SK-N-SH (cell line): ENCODE results near the gene SLC17A9. TPM values are rescaled to one million over a fixed set of nuclear protein-coding genes. Genes with fewer than 3 reads are reported as not detected.

Experiments used
- CTCF ChIA-PET: fragments of 300-600, 350-600 bp; formaldehyde crosslinking; extraction: SDS; loops from one replicate; lab custom pipeline; 2021; lab: Yijun Ruan, JAX
- POLR2A ChIA-PET: fragments of 350-600 bp; sonication (Branson Sonifier 250); formaldehyde crosslinking; extraction: SDS; loops from one replicate; lab custom pipeline; 2020; ENCODE audit warnings: antibody characterized with exemption, inconsistent platforms; lab: Yijun Ruan, JAX
- DNase-seq: peaks from one replicate; pipeline ENCODE4 v3.0.0; 2012
- H2AFZ ChIP-seq: fragments of 200-600 bp; sonication (generic); 2 replicates; pipeline ENCODE4 v1.8.1; 2016; ENCODE audit warnings: antibody characterized with exemption, mild to moderate bottlenecking, low read depth
- H3F3A ChIP-seq: fragments of 200-600 bp; sonication (generic); replicated peaks from 2 replicates; pipeline ENCODE3; 2016; ENCODE audit warnings: antibody characterized with exemption, mild to moderate bottlenecking; ENCODE audit not compliant: insufficient read depth
- H3K27ac ChIP-seq, 2 experiments: fragments of 200-500 bp in 1 of 2; fragments of 200-600 bp in 1 of 2; sonication (Bioruptor generic) in 1 of 2; sonication (generic), shearing (Covaris generic) in 1 of 2; 2 replicates each; pipeline versions ENCODE4 v1.5.1 to v1.6.1; 2014 to 2016; ENCODE audit warnings: low read depth in 2 of 2, inconsistent platforms in 1 of 2, low read length in 1 of 2, mild to moderate bottlenecking in 1 of 2, mixed read lengths in 1 of 2
- H3K27me3 ChIP-seq: fragments of 200-600 bp; sonication (generic), shearing (Covaris generic); 2 replicates; pipeline ENCODE4 v1.6.1; 2016; ENCODE audit warnings: mixed run types; ENCODE audit not compliant: insufficient read depth
- H3K36me3 ChIP-seq, 2 experiments: fragments of 200-500 bp in 1 of 2; fragments of 200-600 bp in 1 of 2; sonication (Bioruptor generic) in 1 of 2; sonication (generic) in 1 of 2; replicated peaks in 1 of 2; 2 replicates each; pipeline versions ENCODE3 to v1.5.1; 2014 to 2016; ENCODE audit warnings: low read length in 1 of 2, mild to moderate bottlenecking in 1 of 2; ENCODE audit not compliant: insufficient read depth in 2 of 2, control insufficient read depth in 1 of 2
- H3K4me1 ChIP-seq, 2 experiments: fragments of 200-500 bp in 1 of 2; fragments of 200-600 bp in 1 of 2; sonication (Bioruptor generic) in 1 of 2; sonication (generic), shearing (Covaris generic) in 1 of 2; 2 replicates each; pipeline versions ENCODE4 v1.5.1 to v1.6.1; 2014 to 2016; ENCODE audit warnings: low read depth in 1 of 2, low read length in 1 of 2, mixed run types in 1 of 2; ENCODE audit not compliant: insufficient read depth in 2 of 2, control insufficient read depth in 1 of 2
- H3K4me2 ChIP-seq: fragments of 200-600 bp; sonication (generic), shearing (Covaris generic); 2 replicates; pipeline ENCODE4 v1.6.1; 2017; ENCODE audit warnings: mixed run types
- H3K4me3 ChIP-seq, 2 experiments: fragments of 200-500 bp in 1 of 2; fragments of 200-600 bp in 1 of 2; sonication (Bioruptor generic) in 1 of 2; sonication (generic), shearing (Covaris generic) in 1 of 2; 2 replicates each; pipeline versions ENCODE4 v1.5.1 to v1.8.1; 2014 to 2016; ENCODE audit warnings: low read depth in 2 of 2, inconsistent platforms in 1 of 2, low read length in 1 of 2, mild to moderate bottlenecking in 1 of 2, mixed read lengths in 1 of 2, moderate library complexity in 1 of 2
- H3K79me2 ChIP-seq: fragments of 200-600 bp; sonication (generic); 2 replicates; pipeline ENCODE4 v1.8.1; 2017; ENCODE audit warnings: mild to moderate bottlenecking; ENCODE audit not compliant: insufficient read depth
- H3K9ac ChIP-seq: fragments of 200-600 bp; sonication (generic); 2 replicates; pipeline ENCODE4 v1.6.1; 2017; ENCODE audit warnings: mixed run types
- H3K9me2 ChIP-seq: fragments of 200-600 bp; sonication (generic); 2 replicates; pipeline ENCODE4 v1.6.1; 2017; ENCODE audit warnings: mixed run types
- H3K9me3 ChIP-seq: fragments of 200-600 bp; sonication (generic); 2 replicates; pipeline ENCODE4 v1.6.1; 2017; ENCODE audit warnings: mixed run types, mild to moderate bottlenecking, moderate library complexity
- H4K20me1 ChIP-seq: fragments of 200-600 bp; sonication (generic); 2 replicates; pipeline ENCODE4 v1.6.1; 2017; ENCODE audit warnings: mild to moderate bottlenecking, mixed run types; ENCODE audit not compliant: insufficient read depth
- ELF1 ChIP-seq: IDR thresholded peaks from 2 replicates; pipeline ENCODE4 v1.4.0; 2012
- EP300 ChIP-seq, 2 experiments: IDR thresholded peaks; 2 replicates each; pipeline versions ENCODE4 v1.4.0 to v1.6.1; 2012; ENCODE audit warnings: borderline replicate concordance in 1 of 2, low read depth in 1 of 2, low read length in 1 of 2
- EZH2phosphoT487 ChIP-seq: fragments of 200-600 bp; sonication (generic); IDR thresholded peaks from 2 replicates; pipeline ENCODE4 v1.6.1; 2017; ENCODE audit warnings: low read depth, mixed run types, mild to moderate bottlenecking, antibody characterized with exemption, moderate library complexity, borderline replicate concordance
- FOSL2 ChIP-seq: IDR thresholded peaks from 2 replicates; pipeline ENCODE4 v1.4.0; 2012; ENCODE audit warnings: low read depth, mild to moderate bottlenecking, moderate library complexity, borderline replicate concordance
- GATA2 ChIP-seq: sonication (generic); formaldehyde crosslinking; IDR thresholded peaks from 2 replicates; pipeline ENCODE4 v1.5.0; 2020; ENCODE audit warnings: mild to moderate bottlenecking, missing genetic modification reagents
- MEF2A ChIP-seq: IDR thresholded peaks from 2 replicates; pipeline ENCODE4 v1.4.0; 2012; ENCODE audit warnings: low read depth, borderline replicate concordance
- MXI1 ChIP-seq: IDR thresholded peaks from 2 replicates; pipeline ENCODE4 v1.6.1; 2012; ENCODE audit warnings: mild to moderate bottlenecking, low read depth, low read length, improper control_type of control experiment
- NFIC ChIP-seq: IDR thresholded peaks from 2 replicates; pipeline ENCODE4 v1.4.0; 2012; ENCODE audit warnings: borderline replicate concordance
- POLR2AphosphoS5 ChIP-seq: IDR thresholded peaks from 2 replicates; pipeline ENCODE4 v1.6.1; 2012; ENCODE audit warnings: low read depth, low read length
- RXRA ChIP-seq: IDR thresholded peaks from 2 replicates; pipeline ENCODE4 v1.4.0; 2012; ENCODE audit warnings: low read depth, mild to moderate bottlenecking, borderline replicate concordance
- SIN3A ChIP-seq: IDR thresholded peaks from 2 replicates; pipeline ENCODE4 v1.6.1; 2012; ENCODE audit warnings: low read depth, mild to moderate bottlenecking, low read length, moderate library complexity, borderline replicate concordance
- TAF1 ChIP-seq: IDR thresholded peaks from 2 replicates; pipeline ENCODE4 v1.6.1; 2012; ENCODE audit warnings: low read depth, mild to moderate bottlenecking, low read length, moderate library complexity, borderline replicate concordance
- TCF12 ChIP-seq: IDR thresholded peaks from 2 replicates; pipeline ENCODE4 v1.4.0; 2012
- TEAD4 ChIP-seq: IDR thresholded peaks from 2 replicates; pipeline ENCODE4 v1.4.0; 2012; ENCODE audit warnings: mild to moderate bottlenecking, borderline replicate concordance; ENCODE audit not compliant: insufficient read depth
- YY1 ChIP-seq: IDR thresholded peaks from 2 replicates; pipeline ENCODE4 v1.4.0; 2012; ENCODE audit warnings: low read depth, mild to moderate bottlenecking
- WGBS: methylation state at CpG from one replicate; pipeline ENCODE4 v1.1.6; 2017; ENCODE audit warnings: low lambda C conversion rate; 5-methylcytosine and 5-hydroxymethylcytosine counted together
- polyA plus RNA-seq, 3 experiments: library from polyadenylated mRNA; depleted of rRNA; stranded (reverse); fragments of >200 nt; gene quantifications; 2 replicates each; pipeline ENCODE4 v1.2.3, GENCODE V29; 2012
- TF ChIP-seq, protein P1 (sequence below): fragments of 150-350 bp; IDR thresholded peaks from 2 replicates; pipeline ENCODE4 v1.6.1; 2016; ENCODE audit warnings: mild to moderate bottlenecking, low read depth, low read length
- TF ChIP-seq, protein P2 (sequence below): IDR thresholded peaks from 2 replicates; pipeline ENCODE4 v1.6.1; 2012; ENCODE audit warnings: mild to moderate bottlenecking, low read depth, low read length, moderate library complexity
- TF ChIP-seq, protein P3 (sequence below): IDR thresholded peaks from 2 replicates; pipeline ENCODE4 v1.4.0; 2012; ENCODE audit warnings: low read depth, borderline replicate concordance
- TF ChIP-seq, protein P4 (sequence below): fragments of 150-350 bp; IDR thresholded peaks from 2 replicates; pipeline ENCODE4 v1.6.1; 2017; ENCODE audit warnings: antibody characterized with exemption, low read length, low read depth, borderline replicate concordance

The SLC17A9 gene
- polyA plus RNA-seq, 1 of the 3 experiments (the other 2 are of a cell fraction): not detected

DNA sequence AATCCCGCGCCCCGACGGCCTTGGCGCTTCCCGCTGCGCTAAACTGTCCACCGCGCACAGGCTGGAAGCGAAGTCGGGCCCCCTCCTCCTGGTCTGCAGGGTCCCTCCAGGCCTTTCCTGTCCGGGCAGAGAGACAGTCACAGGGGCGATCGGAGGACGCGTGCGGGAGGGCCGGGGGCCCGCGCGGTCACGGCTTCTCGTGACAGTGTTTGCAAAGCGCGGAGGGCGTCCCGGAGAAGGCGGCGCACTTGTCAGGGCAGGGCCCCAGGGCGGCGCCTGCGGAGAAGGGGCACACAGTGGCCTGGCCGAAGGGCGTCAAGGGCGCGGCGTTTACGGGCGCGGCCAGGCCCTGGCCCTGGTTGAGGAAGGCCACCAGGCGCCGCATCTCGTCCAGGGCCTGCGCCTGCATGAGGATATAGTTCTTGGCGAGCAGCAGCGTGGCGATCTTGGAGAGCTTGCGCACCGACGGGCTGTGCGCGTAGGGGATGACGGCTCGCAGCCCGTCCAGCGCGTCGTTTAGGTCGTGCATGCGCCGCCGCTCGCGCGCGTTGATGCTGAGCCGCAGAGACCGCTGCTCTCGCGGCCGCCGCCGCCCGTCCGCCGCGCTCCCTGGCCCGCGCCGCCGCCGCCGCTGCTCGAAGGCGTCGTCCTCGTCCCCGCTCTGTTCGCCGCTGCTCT is 53.5 kb downstream of the SLC17A9 start (continued):
- TF ChIP-seq, protein P1, sequence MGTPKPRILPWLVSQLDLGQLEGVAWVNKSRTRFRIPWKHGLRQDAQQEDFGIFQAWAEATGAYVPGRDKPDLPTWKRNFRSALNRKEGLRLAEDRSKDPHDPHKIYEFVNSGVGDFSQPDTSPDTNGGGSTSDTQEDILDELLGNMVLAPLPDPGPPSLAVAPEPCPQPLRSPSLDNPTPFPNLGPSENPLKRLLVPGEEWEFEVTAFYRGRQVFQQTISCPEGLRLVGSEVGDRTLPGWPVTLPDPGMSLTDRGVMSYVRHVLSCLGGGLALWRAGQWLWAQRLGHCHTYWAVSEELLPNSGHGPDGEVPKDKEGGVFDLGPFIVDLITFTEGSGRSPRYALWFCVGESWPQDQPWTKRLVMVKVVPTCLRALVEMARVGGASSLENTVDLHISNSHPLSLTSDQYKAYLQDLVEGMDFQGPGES: no peak
- TF ChIP-seq TCF12 (no peak), FOSL2 (no peak), SIN3A (no peak), MEF2A (no peak), TEAD4 (no peak), ELF1 (no peak)
- TF ChIP-seq, protein P2, sequence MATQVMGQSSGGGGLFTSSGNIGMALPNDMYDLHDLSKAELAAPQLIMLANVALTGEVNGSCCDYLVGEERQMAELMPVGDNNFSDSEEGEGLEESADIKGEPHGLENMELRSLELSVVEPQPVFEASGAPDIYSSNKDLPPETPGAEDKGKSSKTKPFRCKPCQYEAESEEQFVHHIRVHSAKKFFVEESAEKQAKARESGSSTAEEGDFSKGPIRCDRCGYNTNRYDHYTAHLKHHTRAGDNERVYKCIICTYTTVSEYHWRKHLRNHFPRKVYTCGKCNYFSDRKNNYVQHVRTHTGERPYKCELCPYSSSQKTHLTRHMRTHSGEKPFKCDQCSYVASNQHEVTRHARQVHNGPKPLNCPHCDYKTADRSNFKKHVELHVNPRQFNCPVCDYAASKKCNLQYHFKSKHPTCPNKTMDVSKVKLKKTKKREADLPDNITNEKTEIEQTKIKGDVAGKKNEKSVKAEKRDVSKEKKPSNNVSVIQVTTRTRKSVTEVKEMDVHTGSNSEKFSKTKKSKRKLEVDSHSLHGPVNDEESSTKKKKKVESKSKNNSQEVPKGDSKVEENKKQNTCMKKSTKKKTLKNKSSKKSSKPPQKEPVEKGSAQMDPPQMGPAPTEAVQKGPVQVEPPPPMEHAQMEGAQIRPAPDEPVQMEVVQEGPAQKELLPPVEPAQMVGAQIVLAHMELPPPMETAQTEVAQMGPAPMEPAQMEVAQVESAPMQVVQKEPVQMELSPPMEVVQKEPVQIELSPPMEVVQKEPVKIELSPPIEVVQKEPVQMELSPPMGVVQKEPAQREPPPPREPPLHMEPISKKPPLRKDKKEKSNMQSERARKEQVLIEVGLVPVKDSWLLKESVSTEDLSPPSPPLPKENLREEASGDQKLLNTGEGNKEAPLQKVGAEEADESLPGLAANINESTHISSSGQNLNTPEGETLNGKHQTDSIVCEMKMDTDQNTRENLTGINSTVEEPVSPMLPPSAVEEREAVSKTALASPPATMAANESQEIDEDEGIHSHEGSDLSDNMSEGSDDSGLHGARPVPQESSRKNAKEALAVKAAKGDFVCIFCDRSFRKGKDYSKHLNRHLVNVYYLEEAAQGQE: no peak
- TF ChIP-seq, all 33 proteins: peak for 0

DNA sequence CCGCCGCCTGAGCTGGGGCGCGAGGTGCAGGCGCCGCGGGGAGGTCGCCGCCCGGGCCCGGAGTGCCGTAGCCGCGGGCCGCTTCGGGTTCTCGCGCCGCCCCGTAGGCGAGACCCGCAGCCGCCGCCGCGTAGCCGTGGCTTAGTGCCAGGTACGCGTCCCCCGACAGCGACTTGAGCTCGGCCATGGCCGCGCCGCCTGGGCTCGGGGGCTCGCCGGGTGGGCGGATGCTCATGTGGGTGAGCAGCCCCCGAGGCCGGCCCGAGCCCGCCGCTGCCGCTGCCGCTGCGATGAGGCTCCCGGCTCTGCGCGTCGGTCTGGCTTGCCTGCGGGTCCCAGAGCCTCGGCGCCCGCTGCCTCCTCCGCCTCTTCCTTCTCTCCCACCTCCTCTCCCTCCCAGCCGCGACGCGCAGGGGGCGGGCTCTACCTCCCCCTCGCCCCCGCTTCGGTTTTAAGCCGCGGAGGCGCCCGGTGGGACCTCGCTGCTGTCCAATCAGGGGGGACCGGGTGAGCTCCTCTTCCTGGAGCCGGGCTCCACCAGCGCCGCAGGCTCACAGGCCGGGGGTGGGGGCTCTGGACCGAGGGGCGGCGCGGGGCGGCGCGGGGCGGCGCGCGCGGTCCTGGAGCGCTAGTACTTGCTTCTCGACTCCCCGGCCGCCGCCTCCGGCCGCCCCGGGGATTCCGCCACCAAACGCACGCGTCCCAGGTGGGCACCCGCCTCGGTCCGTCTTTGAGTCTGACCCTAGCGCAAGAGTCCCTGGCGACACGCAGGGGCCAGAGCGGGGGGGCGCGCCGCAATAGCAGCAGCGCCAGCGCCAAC is 54.2 kb downstream of the SLC17A9 start, which contains the start of gene BHLHE23:
BHLHE23 (minus strand) TSS at position 425 of the 820 bp plus-strand sequence; CDS start at position 235, 190 bp downstream.
- H3K9ac ChIP-seq: no peak within 1 kb of the TSS
- H2AFZ ChIP-seq: no peak within 1 kb of the TSS
- ChIA-PET POLR2A (no interaction called here), CTCF (interaction anchor here (0.6 to 1.6 kb wide), 4 partner anchors 24 to 184 kb away, joined by 3 to 4 read pairs (median 4); no protein-coding TSS in a partner anchor)
- no peaks in the 10 kb centered on the region for H3K9me3 ChIP-seq
- H3K4me2 ChIP-seq: no peak within 1 kb of the TSS
- TF ChIP-seq, protein P1: no peak
- no peak for TF ChIP-seq MXI1
- no peak for TF ChIP-seq YY1
- TF ChIP-seq EZH2phosphoT487: no peak; the same call in 1 of the 2 replicates
- no peak for TF ChIP-seq POLR2AphosphoS5
- no peak for TF ChIP-seq FOSL2
- TF ChIP-seq, protein P3, sequence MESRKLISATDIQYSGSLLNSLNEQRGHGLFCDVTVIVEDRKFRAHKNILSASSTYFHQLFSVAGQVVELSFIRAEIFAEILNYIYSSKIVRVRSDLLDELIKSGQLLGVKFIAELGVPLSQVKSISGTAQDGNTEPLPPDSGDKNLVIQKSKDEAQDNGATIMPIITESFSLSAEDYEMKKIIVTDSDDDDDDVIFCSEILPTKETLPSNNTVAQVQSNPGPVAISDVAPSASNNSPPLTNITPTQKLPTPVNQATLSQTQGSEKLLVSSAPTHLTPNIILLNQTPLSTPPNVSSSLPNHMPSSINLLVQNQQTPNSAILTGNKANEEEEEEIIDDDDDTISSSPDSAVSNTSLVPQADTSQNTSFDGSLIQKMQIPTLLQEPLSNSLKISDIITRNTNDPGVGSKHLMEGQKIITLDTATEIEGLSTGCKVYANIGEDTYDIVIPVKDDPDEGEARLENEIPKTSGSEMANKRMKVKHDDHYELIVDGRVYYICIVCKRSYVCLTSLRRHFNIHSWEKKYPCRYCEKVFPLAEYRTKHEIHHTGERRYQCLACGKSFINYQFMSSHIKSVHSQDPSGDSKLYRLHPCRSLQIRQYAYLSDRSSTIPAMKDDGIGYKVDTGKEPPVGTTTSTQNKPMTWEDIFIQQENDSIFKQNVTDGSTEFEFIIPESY: no peak
- TF ChIP-seq GATA2 (CRISPR knock-in tag): no peak
- TF ChIP-seq EP300 (IDR thresholded peaks at IDR 0.05; ENCODE audit: borderline replicate concordance in 1 of 2, low read depth in 1 of 2, low read length in 1 of 2): no peak
- TF ChIP-seq TAF1: no peak
- no peak for TF ChIP-seq NFIC
- TF ChIP-seq RXRA: no peak
- TF ChIP-seq, protein P4, sequence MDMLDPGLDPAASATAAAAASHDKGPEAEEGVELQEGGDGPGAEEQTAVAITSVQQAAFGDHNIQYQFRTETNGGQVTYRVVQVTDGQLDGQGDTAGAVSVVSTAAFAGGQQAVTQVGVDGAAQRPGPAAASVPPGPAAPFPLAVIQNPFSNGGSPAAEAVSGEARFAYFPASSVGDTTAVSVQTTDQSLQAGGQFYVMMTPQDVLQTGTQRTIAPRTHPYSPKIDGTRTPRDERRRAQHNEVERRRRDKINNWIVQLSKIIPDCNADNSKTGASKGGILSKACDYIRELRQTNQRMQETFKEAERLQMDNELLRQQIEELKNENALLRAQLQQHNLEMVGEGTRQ: no peak
- peaks cover 0 to 3% of the 10 kb centered on the region in 2 experiments; a peak in 1 of 4 replicates for H3K4me1 ChIP-seq
- no peak within 1 kb of the TSS for H3K4me3 ChIP-seq
- H3F3A ChIP-seq: peaks cover 4% of the 10 kb centered on the region
- DNase-seq: no peak
- H3K36me3 ChIP-seq: no peaks in the 10 kb centered on the region
- peaks cover 95% of the 10 kb centered on the region for H3K27me3 ChIP-seq
- no peaks in the 10 kb centered on the region for H4K20me1 ChIP-seq
- no peaks in the 10 kb centered on the region for H3K79me2 ChIP-seq
- WGBS: 0% methylated on average over 16 of the region's 110 CpGs
- no peak within 1 kb of the TSS for H3K27ac ChIP-seq
- no peaks in the 10 kb centered on the region for H3K9me2 ChIP-seq
